B cell (primary cell): ENCODE results near the gene RAD51B. TPM values are rescaled to one million over a fixed set of nuclear protein-coding genes. Genes with fewer than 3 reads are reported as not detected.

Experiments
- ATAC-seq: fragments of 200-7000 bp; cut with Tn5 transposase; one replicate; pipeline ENCODE4 v1.10.0; 2021; ENCODE audit warnings: low read depth, mild to moderate bottlenecking, moderate number of reproducible peaks, moderate library complexity
- CTCF ChIA-PET: fragments of 350-600 bp; sonication (Branson Sonifier 250); formaldehyde crosslinking; loops from one replicate; lab custom pipeline; 2021; ENCODE audit warnings: antibody characterized with exemption, inconsistent platforms; lab: Charles Lee
- POLR2A ChIA-PET: fragments of 350-600 bp; sonication (Branson Sonifier 250); formaldehyde crosslinking; loops from one replicate; lab custom pipeline; 2021; ENCODE audit warnings: antibody characterized with exemption; lab: Charles Lee
- DNase-seq: peaks from one replicate; pipeline ENCODE4 v3.0.0; 2013
- H2AFZ ChIP-seq: 2 replicates; pipeline ENCODE4 v1.6.1; 2012; ENCODE audit warnings: mild to moderate bottlenecking, low read depth, low read length; ENCODE audit not compliant: insufficient read depth, poor library complexity, severe bottlenecking
- H3K27ac ChIP-seq, 2 donors: 1 replicate in 1 of 2; 2 replicates in 1 of 2; pipeline ENCODE4 v1.5.1; 2012 to 2013; ENCODE audit warnings: low read length in 2 of 2, mild to moderate bottlenecking in 2 of 2, moderate library complexity in 1 of 2
- H3K27me3 ChIP-seq, 4 experiments: fragments of 200-600 bp in 1 of 4; sonication (generic) in 1 of 4; replicated peaks in 1 of 4; 1 replicate in 2 of 4; 2 replicates in 2 of 4; pipeline versions ENCODE4 v1.6.1 to v1.7.0; 2013 to 2016; ENCODE audit warnings: low read length in 3 of 4, mild to moderate bottlenecking in 2 of 4, mixed read lengths in 1 of 4, moderate library complexity in 1 of 4; ENCODE audit not compliant: insufficient read depth in 4 of 4, control insufficient read depth in 3 of 4; ENCODE audit errors: control extremely low read depth in 1 of 4
- H3K36me3 ChIP-seq, 2 experiments: replicated peaks in 1 of 2; 1 replicate in 1 of 2; 2 replicates in 1 of 2; pipeline versions ENCODE4 v1.6.1 to v1.7.1; 2013; ENCODE audit warnings: low read length in 1 of 2; ENCODE audit not compliant: insufficient read depth in 2 of 2, control insufficient read depth in 1 of 2; ENCODE audit errors: control extremely low read depth in 1 of 2, extremely low read depth in 1 of 2
- H3K4me1 ChIP-seq, 2 donors: fragments of 200-600 bp in 1 of 2; sonication (generic) in 1 of 2; 1 replicate in 1 of 2; 2 replicates in 1 of 2; pipeline versions ENCODE4 v1.5.1 to v1.6.1; 2013 to 2017; ENCODE audit warnings: low read length in 2 of 2; ENCODE audit not compliant: control insufficient read depth in 2 of 2, insufficient read depth in 2 of 2
- H3K4me2 ChIP-seq: replicated peaks from 2 replicates; pipeline ENCODE3; 2012; ENCODE audit warnings: mild to moderate bottlenecking, low read depth, low read length; ENCODE audit not compliant: poor library complexity, severe bottlenecking
- H3K4me3 ChIP-seq, 5 experiments: fragments of 200-600 bp in 1 of 5; sonication (generic) in 1 of 5; 1 replicate in 3 of 5; 2 replicates in 2 of 5; pipeline versions ENCODE4 v1.5.1 to v1.7.0; 2011 to 2016; ENCODE audit warnings: low read length in 4 of 5, mild to moderate bottlenecking in 4 of 5, low read depth in 2 of 5, control low read depth in 1 of 5, moderate library complexity in 1 of 5; ENCODE audit not compliant: insufficient read depth in 1 of 5; ENCODE audit errors: control extremely low read depth in 1 of 5, extremely low read depth in 1 of 5
- H3K79me2 ChIP-seq: fragments of 200-600 bp; sonication (generic); one replicate; pipeline ENCODE4 v1.6.0; 2016; ENCODE audit warnings: low read length; ENCODE audit not compliant: control insufficient read depth, insufficient read depth
- H3K9ac ChIP-seq: fragments of 200-600 bp; sonication (generic); 2 replicates; pipeline ENCODE4 v1.6.1; 2017; ENCODE audit warnings: mild to moderate bottlenecking, low read length, moderate library complexity
- H3K9me3 ChIP-seq, 3 donors: one replicate each; pipeline versions ENCODE4 v1.6.1 to v1.7.1; 2013; ENCODE audit warnings: low read length in 2 of 3; ENCODE audit not compliant: control insufficient read depth in 2 of 3, insufficient read depth in 1 of 3; ENCODE audit errors: control extremely low read depth in 1 of 3
- H4K20me1 ChIP-seq: 2 replicates; pipeline ENCODE4 v1.6.0; 2012; ENCODE audit warnings: mild to moderate bottlenecking, low read length; ENCODE audit not compliant: insufficient read depth, control insufficient read depth, poor library complexity, severe bottlenecking
- H3K27ac Mint-ChIP-seq: one replicate; pipeline ENCODE4 v1.8.0; 2021; ENCODE audit warnings: mixed read lengths
- H3K27me3 Mint-ChIP-seq: one replicate; pipeline ENCODE4 v1.8.0; 2021; ENCODE audit warnings: mixed read lengths
- H3K4me1 Mint-ChIP-seq: one replicate; pipeline ENCODE4 v1.8.0; 2021; ENCODE audit warnings: mixed read lengths
- H3K4me3 Mint-ChIP-seq: one replicate; pipeline ENCODE4 v1.8.0; 2021; ENCODE audit warnings: mixed read lengths
- H3K9me3 Mint-ChIP-seq: one replicate; pipeline ENCODE4 v1.8.0; 2022; ENCODE audit warnings: mixed read lengths; ENCODE audit not compliant: insufficient read depth
- EZH2 ChIP-seq: IDR thresholded peaks from 2 replicates; pipeline ENCODE4 v1.6.1; 2012; ENCODE audit warnings: borderline replicate concordance, low read depth, mild to moderate bottlenecking, moderate library complexity, low read length; ENCODE audit not compliant: insufficient read depth, poor library complexity, severe bottlenecking
- WGBS: methylation state at CpG from one replicate; pipeline ENCODE4 v1.1.5; 2013; ENCODE audit warnings: missing lambda C conversion rate; ENCODE audit not compliant: insufficient coverage; 5-methylcytosine and 5-hydroxymethylcytosine counted together
- intact Hi-C: fragments of 100-400 bp; cut with micrococcal nuclease; formaldehyde crosslinking; loops from one replicate; pipeline ENCODE4 v1.10.0; 2022
- polyA plus RNA-seq: library from polyadenylated mRNA; depleted of rRNA; stranded (reverse); fragments of >200 nt; gene quantifications from 2 replicates; pipeline ENCODE4 v1.2.3, GENCODE V29; 2012
- total RNA-seq, 2 donors: library from RNA; stranded (reverse); fragments of 120-200 nt in 1 of 2; gene quantifications; 1 replicate in 1 of 2; 2 replicates in 1 of 2; pipeline versions ENCODE4 v1.2.3 to v1.2.4, GENCODE V29; 2013 to 2022
- TF ChIP-seq, protein P1 (sequence below): fragments of 200-600 bp; IDR thresholded peaks from one replicate; pipeline ENCODE4 v1.8.0; 2022; ENCODE audit warnings: antibody characterized with exemption, mild to moderate bottlenecking

The RAD51B gene
- total and polyA plus RNA-seq, 2 donors (not counting 1 experiment from before 2014, with no cell fraction given): 6.5 to 60.6 TPM

- no peak overlapping the region for H3K27ac ChIP-seq
- POLR2A ChIA-PET: interaction anchor here (0.7 to 1.0 kb wide), 2 partner anchors 99 to 447 kb away, joined by 3 to 4 read pairs; no protein-coding TSS in a partner anchor
- DNase-seq: no peak
- peaks cover 29 to 54% of the 10 kb centered on the region in 2 donors for H3K4me1 ChIP-seq
- no peak overlapping the region for H2AFZ ChIP-seq
- no peak overlapping the region for H3K9ac ChIP-seq
- H3K9me3 ChIP-seq: peaks cover 0 to 13% (median 0%) of the 10 kb centered on the region in 3 donors
- no peak overlapping the region for H3K4me3 ChIP-seq
- H3K79me2 ChIP-seq: peaks cover 4% of the 10 kb centered on the region
- H3K4me1 Mint-ChIP-seq: peaks cover 65% of the 10 kb centered on the region
- no peak overlapping the region for H3K27ac Mint-ChIP-seq
- H3K27me3 Mint-ChIP-seq: no peaks in the 10 kb centered on the region
- intact Hi-C loops: no loop called here
- ATAC-seq: no peak
- CTCF ChIA-PET: no interaction called here
- WGBS: 87% methylated on average over 8 of the region's 8 CpGs
- H3K4me3 Mint-ChIP-seq: no peak overlapping the region
- no peaks in the 10 kb centered on the region for H3K9me3 Mint-ChIP-seq
- H4K20me1 ChIP-seq: no peaks in the 10 kb centered on the region
- H3K4me2 ChIP-seq: no peak overlapping the region
- H3K36me3 ChIP-seq: no peaks in the 10 kb centered on the region
- no peaks in the 10 kb centered on the region for H3K27me3 ChIP-seq
- no peak for TF ChIP-seq EZH2
- TF ChIP-seq, protein P1, sequence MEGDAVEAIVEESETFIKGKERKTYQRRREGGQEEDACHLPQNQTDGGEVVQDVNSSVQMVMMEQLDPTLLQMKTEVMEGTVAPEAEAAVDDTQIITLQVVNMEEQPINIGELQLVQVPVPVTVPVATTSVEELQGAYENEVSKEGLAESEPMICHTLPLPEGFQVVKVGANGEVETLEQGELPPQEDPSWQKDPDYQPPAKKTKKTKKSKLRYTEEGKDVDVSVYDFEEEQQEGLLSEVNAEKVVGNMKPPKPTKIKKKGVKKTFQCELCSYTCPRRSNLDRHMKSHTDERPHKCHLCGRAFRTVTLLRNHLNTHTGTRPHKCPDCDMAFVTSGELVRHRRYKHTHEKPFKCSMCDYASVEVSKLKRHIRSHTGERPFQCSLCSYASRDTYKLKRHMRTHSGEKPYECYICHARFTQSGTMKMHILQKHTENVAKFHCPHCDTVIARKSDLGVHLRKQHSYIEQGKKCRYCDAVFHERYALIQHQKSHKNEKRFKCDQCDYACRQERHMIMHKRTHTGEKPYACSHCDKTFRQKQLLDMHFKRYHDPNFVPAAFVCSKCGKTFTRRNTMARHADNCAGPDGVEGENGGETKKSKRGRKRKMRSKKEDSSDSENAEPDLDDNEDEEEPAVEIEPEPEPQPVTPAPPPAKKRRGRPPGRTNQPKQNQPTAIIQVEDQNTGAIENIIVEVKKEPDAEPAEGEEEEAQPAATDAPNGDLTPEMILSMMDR: no peak
These were observed 872.6 kb downstream of the RAD51B start for GRCh38 chr14:68692216-68692615.

DNA sequence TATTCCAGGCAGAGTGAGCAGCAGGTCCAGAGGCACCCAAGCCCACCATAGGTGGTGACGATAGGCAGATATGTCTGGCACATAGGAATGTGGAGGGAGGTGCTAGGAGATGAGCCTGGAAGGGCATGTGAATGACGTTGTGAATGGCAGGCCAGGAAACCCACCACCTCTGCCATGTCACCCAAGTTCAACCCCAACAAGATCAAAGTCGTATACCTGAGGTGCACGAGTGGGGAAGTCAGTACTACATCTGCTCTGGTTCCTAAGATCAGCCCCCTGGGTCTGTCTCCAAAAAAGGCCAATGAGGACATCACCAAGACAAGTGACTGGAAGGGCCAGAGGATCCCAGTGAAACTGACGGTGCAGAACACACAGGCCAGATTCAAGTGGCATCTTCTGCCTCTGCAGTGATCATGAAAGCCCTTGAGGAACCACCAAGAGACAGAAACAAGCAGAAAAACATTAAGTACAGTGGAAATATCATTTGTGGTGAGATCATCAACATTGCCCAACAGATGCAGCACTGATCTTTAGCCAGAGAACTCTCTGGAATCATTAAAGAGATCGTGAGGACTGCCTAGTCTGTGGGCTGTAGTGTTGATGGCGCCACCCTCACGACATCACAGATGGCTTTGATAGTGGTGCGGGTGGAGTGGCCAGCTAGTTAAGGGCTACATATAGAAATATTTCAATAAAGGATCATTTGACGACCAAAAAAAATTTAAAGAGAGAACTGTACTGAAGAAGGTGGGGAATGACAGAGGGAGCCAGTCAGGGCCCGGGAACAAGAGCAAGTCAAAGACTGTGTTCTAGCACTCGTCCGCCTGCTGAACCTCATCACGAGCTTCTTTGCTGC is 873.6 kb downstream of the RAD51B start:
- Histone ChIP-seq H3K9me3 (peaks cover 0 to 13% (median 0%) of the 10 kb centered on the region in 3 donors), H3K79me2 (peaks cover 4% of the 10 kb centered on the region), H3K27me3 (no peaks in the 10 kb centered on the region), H3K4me1 (peaks cover 29 to 54% of the 10 kb centered on the region in 2 donors), H3K4me3 (no peak overlapping the region), H3K4me2 (no peak overlapping the region), H2AFZ (no peak overlapping the region), H3K9ac (no peak overlapping the region), H3K36me3 (no peaks in the 10 kb centered on the region), H3K27ac (no peak overlapping the region), H4K20me1 (no peaks in the 10 kb centered on the region)
- CTCF ChIA-PET: interaction anchor here (0.9 kb wide), 1 partner anchor 13 kb away, joined by 3 read pairs; no protein-coding TSS in a partner anchor
- Mint-ChIP-seq H3K27me3 (no peaks in the 10 kb centered on the region), H3K27ac (no peak overlapping the region), H3K4me1 (peaks cover 63% of the 10 kb centered on the region), H3K9me3 (no peaks in the 10 kb centered on the region), H3K4me3 (no peak overlapping the region)
- no peak for DNase-seq
- no peak for ATAC-seq
- TF ChIP-seq EZH2: no peak
- TF ChIP-seq, protein P1: no peak
- intact Hi-C loops: no loop called here
- POLR2A ChIA-PET: interaction anchor here (1.0 to 2.7 kb wide), 2 partner anchors 8 to 98 kb away, joined by 3 to 13 read pairs; no protein-coding TSS in a partner anchor
- WGBS: 95% methylated on average over 8 of the region's 14 CpGs
